ENCODE results near the gene BPIFB1.

The BPIFB1 gene

DNA sequence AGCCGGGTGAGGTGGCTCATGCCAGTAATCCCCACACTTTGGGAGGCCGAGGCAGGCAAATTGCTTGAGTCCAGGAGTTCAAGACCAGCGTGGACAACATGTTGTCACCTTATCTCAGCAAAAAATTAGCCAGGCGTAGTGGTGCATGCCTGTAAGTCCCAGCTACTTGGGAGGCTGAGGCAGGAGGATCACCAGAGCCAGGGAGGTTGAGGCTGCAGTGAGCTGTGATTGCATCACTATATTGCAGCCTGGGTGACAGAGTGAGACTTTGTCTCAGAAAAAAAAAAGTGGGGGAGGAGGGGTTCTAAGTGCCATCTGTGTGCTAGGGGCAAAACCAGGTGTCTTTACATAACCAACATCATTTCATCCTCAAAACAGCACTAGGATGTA, 70.0 kb downstream of the BPIFB1 start:
- no peak for DNase-seq (ENCODE audit: low read depth)
- no peak overlapping the region for H3K4me3 ChIP-seq (ENCODE audit: control insufficient read depth, low read depth, low read length)
- TF ChIP-seq, protein P1, sequence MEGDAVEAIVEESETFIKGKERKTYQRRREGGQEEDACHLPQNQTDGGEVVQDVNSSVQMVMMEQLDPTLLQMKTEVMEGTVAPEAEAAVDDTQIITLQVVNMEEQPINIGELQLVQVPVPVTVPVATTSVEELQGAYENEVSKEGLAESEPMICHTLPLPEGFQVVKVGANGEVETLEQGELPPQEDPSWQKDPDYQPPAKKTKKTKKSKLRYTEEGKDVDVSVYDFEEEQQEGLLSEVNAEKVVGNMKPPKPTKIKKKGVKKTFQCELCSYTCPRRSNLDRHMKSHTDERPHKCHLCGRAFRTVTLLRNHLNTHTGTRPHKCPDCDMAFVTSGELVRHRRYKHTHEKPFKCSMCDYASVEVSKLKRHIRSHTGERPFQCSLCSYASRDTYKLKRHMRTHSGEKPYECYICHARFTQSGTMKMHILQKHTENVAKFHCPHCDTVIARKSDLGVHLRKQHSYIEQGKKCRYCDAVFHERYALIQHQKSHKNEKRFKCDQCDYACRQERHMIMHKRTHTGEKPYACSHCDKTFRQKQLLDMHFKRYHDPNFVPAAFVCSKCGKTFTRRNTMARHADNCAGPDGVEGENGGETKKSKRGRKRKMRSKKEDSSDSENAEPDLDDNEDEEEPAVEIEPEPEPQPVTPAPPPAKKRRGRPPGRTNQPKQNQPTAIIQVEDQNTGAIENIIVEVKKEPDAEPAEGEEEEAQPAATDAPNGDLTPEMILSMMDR (conservative IDR thresholded peaks at IDR 0.05; ENCODE audit: control insufficient read depth, insufficient read depth, low read depth, low read length) = no peak
